Cerebellar cortex (tissue), 1 donor: Measurements from ENCODE around the gene MRNIP.
A peak's percentile ranks its signal among the peaks of the same experiment; 100 is the strongest.

Experiments
- DNase-seq: peaks from one replicate; pipeline ENCODE4 v3.0.0-alpha.2; 2015; ENCODE audit warnings: low spot score

The MRNIP gene

DNA sequence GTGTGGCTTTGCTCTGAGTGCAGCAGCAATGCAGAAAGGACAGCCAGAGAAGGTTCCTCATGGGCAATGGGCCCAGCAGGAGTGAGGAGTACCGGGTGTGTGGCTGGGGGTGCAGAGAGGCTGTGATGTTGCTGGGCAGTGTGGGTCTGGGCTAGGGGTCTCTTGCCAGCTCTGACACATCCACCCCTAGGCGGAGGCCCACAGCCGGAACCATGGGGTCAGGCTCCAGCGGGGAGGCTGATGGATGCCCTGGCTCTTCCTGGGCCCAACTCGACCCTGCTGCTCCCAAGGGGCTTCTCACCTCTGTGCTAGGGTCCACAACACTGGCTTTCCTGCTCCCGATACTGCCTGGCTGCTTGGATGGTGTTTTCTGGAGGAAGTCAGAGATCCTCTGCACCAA, 29.2 kb upstream of the MRNIP start:
- DNase-seq: no peak

DNA sequence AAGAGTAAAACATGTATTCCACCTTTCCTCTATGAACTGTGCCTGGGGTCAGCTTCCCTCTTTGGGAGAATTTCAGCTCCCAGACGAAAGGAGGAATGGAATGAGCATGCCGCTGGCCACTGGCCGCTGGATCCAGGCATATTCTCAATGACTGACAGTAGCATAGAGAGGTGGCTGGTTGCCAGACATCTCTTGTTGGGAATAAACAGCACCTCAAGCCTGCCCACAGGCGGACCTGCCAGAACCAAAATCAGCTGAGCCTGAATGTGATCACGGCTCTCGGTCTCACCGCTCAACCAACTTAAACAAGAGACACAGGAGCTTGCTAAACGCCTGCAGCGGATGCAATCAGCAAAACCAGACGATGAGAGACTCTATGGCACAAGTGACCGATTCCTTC, 28.5 kb upstream of the MRNIP start:
- no peak for DNase-seq

DNA sequence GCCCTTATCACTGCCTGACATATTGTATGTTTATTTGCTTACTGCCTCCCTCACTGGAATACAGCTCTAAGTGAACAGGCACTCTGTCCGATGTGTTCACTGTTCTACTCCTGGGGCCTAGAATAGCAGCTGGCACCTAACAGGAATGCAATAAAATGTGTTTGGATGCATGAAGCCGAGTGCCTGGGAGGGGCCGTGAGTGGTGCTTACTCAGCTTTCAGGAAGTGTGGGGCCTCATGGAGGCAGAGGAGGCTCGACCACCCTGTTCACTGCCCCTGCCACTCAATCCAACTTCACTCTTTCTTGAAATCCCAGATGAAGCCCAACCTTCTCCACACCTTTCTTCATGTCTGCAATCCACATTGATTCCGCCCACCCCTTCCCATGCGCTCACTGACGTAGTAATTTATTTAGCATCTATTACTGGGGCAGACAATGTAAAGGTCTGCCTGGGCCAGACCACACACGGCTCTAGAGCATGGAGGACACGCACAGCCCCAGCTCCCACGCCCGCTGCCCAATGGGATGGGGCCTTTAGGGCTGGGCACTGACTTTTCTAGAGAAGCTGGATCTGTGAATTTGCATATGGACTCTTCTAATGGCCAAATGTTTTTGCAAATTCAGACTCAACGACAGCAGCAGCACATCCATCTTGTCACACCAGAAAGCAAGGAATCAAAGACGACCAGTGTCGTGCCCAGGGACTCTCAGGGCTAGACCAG, 27.7 kb upstream of the MRNIP start:
- DNase-seq: no peak

DNA sequence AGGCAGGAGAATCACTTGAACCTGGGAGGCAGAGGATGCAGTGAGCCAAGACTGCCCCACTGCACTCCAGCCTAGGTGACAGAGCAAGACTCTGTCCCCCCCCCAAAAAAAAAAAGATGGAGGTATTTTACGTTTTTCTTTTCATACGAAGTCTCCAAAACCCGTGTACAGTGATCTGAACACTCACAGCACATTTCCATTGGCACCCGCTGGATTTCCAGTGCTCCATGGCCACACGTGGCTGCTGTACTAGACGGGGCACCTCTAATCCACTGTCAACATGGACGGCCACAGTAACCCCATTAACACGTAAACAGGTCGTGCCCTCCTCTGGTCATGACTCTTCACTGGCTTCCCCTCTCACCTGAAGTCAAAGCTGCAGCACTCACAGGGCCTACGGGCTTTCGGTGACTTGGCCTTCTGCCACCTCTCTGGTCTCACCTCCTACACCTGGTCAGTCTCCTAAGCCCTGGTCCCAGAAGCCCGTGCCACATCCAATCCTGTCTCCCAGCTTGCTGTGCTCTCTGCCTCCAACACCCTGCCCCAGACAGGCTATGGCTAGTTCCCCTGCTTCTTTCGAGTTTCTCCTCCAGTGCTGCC, 27.0 kb upstream of the MRNIP start:
- DNase-seq: no peak

DNA sequence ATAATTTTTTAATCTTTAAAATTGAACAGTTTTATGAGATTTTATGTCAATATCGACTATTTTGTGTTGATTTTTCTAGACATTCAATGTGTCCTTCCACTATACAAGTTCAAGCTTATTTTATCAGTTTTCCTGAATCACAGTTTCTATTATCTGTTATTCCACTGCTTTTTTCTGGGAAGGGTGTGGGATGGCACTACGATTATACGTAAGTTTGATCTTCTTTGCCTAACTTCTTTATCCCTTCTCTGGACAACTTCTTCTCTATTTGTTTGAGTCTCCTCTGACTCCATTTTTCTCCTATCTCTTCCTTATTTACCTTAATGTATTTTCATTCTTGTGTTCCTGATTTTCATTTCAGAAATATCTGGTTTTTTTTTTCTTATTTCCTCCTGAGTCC, 24.5 kb upstream of the MRNIP start:
- DNase-seq: no peak

DNA sequence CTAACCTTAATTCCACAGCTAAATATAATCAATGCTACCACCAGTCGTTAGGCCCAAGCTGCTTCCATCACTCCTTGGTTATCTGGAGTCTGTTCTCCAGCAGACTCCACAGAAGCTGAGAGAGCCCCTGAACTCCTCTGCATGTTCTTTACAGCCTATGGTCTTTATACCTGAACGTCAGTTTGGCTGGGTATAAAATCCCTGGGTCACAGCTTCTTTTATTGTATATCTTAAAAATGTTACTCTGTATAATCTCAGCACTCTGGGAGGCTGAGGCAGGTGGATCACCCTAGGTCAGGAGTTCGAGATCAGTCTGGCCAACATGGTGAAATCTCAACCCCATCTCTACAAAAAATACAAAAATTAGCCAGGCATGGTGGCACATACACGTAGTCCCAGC, 23.7 kb upstream of the MRNIP start:
- DNase-seq: no peak

DNA sequence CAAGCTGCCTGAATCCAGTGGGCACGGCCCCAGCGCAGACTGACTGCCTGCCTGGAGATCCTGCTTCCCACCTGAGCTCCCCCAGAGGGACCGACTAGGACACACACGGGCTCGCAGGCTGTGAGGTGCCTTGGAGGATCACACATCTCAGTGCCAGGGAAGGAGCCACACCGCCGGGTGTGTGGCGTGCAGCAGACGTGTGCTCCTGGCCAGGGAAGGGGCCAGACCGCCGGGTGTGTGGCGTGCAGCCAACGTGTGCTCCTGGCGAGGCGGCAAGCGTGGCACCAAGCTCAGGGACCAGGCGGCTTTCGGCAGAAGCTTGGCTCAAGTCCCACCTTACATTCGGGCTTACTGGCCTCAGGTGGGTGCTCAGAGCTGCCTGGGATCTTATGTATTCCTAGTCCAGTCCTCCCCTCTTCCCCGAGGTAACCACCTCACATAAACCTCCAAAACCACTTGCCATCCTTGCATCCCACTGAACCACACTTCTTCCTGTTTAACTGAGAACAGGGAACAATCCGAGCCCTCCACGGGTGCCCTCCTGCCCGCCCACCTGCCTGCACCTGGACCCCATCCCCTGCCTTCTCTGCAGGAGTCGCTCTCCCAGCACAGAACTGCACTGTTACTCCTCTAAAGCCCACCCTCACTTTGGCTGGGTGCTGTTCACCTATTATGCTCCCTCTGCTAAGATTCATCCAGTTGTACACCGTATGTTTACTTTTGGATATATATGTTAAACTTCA, 22.4 kb upstream of the MRNIP start:
- peak; percentile 49 for DNase-seq

DNA sequence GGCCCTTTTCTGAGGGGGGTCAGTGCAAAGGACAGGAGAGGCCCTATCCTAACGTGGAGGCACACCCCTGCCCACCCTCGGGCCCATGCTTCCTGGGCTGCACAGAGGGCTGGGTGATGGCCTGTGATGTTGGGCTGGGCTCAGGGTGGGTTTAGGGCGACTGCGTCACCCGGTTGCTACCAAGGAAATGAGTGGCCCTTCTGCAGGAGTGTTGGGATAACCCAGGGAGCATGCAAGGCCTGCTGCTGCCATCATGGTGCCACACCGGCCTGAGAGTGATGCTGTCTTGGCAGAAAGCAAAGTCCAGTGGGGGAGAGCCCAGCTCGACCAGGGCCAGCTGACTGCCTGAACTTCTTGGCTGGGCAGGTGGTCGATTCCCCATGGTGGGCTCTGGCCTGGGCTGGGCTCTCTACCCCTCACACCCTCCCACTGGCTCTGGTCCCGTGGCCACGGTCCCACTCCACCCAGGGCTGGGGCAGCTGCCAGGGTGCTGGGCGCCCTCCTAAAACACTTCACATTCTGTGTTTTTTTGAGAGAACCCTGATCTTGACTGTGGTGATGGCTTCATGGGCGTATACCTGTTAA, 21.5 kb upstream of the MRNIP start:
- no peak for DNase-seq

DNA sequence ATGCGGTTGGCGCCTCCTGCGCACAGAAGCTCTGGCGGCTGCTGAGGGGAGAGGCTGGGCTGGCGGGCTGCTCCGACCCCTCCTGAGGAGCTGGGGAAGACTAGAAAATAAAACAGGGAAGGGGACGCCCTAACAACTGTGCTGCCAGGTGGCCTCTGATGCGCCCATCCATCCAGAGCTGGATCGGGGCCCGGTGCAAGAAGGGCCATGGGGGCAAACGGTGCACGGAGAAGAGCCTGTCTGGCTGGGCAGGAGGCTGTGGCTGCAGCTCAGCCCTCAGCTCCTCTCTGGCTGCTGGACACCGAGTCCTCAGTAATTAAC, 21.0 kb upstream of the MRNIP start:
- DNase-seq: peak; percentile 37

DNA sequence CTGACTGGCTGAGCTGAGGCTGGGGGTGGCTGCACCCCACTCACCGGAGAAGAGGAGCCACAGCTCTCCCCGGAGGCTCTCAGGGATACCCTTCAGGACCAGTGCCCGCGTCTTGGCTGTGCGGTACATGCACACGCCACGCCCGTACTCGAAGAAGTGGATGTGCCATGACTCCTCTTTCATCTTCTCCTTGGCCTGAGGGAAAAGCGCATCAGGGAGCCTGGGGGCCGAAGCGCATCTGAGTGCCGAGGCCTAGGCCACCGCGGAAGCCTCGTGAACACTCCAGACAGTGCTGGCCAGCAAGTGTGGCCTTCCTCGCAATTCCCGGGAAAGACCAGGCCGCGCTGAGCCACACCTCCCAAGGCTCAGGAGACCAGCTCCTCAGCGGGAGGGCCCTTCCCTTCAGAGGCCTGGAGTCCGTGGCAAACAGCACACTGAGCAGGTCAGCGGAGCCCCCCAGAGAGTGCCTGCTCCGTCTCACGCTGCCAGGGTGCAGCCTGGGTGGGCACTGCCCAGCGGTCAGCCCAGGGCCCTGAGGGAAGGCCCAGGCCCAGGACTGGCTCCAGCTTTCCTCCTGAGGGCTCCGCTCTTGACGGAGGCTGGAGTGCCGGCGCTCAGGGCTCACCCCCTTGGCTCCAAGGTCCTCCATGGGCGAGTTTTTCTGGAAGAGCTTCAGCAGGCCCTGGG, 20.5 kb upstream of the MRNIP start:
- no peak for DNase-seq

DNA sequence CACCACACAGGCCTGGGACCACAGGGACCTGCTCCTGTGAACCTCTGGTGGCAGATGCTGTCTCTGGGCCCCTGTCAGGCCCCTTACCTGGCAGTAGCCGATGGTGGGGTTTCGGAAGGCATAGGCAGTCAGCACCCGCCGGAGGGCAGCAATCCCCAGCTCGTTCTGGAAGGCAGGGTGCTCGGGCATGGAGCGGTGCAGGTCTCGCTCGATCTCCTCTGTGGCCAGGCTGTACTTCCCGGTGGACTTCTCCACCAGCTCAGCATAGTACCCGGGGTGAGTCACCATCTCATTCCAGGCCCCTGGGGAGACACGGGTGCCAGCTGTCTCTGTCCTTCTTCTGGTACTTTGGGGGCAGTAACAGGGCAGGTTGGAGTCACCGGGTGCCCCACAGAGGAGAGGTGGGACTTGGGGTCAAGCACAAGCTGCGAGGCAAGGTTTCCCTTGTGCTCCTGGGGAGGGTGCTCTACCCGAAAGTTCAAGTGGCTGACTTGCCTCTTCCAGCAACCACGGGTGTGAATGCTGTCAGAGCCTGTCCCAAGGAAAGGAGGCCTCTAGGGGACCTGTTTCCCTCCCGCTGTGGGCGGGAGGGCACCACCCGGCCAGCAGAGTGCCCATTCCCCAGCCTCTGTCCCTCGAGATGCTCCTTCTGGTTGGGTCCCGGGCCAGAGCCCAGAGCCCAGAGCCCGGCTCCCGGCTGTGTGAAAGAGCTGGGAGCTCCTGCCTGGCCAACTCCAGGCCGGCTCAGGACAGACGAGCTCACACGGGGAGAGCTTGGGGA, 19.8 kb upstream of the MRNIP start:
- no peak for DNase-seq

DNA sequence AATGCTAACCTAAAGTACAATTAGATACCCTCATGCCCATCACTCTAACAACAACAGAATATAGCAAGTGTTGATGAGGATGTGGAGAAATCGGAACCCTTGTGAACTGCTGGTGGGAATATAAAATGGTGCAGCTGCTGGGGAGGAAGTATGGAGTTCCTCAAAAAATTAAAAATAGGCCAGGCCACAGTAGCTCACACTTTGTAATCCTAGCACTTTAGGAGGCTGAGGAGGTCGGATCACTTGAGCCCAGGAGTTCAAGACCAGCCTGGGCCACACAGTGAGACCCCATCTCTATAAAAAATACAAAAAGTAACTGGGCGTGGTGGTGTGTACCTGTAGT, 18.0 kb upstream of the MRNIP start:
- no peak for DNase-seq

DNA sequence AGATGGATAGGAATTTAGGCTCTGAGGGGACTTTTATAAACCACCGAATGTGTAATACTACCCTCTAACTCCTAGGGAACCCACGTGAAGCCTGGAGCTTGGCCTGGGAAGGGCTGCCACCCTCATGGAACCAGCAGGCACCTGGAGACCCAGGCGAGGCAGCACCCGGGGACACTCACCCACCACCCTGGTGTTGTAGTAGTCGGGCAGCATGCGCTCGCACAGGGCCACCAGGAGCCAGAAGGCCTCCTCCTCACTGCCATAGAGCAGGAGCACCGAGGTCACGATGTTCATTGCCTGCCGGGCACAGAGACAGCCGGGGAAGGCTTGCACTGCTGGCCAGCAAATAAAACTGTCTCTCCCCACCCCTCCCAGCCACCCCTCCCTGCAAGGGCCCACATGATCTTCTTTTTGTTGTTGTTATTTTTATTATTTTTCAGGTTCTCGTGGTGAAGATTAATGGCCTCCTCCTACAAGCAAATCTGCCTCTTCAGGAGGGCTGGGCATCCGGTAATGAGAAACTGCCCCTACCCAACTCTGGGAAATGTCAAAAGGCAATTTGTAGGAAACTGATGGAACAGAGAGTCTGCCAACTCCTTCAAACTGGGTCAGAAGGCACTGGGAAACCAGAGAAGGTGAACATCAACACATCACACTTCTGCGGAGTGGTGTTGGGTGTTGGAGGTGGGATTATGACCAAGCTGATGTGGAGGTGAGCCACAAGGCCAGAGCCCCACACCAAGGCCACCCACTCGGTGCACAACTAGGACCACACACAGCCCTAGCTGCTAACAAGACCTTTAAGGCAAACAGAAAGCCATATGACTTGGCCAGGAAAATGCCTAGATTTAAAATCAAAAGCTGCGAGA, 17.4 kb upstream of the MRNIP start:
- no peak for DNase-seq

DNA sequence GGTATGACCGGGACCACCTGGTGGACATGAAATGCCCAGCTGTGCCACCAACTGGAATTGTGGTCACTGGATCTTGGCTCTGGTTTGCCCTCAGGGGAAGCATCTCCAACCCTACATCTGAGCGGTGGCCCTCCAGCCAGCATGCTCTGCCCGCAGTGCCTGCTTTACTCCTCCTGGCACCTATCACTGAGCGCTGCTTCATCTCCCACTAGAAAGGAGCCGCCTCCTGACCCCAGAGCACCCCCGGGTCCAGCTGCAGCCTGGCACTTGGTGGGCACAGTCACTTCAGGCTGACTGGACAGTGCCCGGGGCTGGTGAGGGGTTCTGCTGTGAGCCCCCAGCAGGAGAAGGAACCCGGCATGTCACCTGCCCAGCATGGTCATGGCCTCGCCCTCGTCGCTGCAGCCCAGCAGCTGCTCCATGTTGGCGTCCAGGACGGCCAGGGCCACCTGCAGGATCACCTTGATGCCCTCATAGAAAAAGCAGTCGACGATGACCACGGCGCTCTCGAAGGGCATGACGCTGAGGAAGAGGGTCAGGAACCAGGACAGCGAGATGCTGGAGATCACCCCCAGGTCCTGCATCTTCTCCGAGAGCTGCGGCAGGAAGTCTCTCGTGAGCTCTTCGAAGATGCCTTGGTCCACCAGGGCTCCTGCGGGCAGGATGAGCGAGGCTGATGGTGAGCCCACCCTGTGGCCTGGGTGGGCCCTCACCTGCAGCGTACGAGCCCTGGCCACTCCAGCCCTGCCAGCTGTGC, 16.1 kb upstream of the MRNIP start:
- no peak for DNase-seq

DNA sequence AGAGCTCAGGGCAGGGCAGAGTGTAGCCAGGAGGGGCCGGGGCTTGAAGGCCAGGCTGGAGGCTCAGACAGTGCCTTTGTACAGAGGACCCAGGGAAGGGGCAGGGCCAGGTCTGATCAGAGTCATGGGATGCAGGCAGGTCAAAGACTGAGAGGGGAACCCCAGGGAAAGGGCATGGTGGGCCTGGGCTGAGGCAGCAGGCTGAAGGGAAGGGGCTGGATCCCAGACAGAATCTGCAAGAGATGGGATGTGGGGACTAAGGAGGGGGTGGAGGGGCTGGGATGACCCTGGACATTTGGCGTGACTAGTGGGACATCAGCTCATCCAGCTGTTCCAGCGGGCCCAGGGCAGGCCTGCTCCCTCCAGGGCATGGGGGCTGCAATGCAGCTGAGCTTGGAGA, 15.5 kb upstream of the MRNIP start:
- no peak for DNase-seq

DNA sequence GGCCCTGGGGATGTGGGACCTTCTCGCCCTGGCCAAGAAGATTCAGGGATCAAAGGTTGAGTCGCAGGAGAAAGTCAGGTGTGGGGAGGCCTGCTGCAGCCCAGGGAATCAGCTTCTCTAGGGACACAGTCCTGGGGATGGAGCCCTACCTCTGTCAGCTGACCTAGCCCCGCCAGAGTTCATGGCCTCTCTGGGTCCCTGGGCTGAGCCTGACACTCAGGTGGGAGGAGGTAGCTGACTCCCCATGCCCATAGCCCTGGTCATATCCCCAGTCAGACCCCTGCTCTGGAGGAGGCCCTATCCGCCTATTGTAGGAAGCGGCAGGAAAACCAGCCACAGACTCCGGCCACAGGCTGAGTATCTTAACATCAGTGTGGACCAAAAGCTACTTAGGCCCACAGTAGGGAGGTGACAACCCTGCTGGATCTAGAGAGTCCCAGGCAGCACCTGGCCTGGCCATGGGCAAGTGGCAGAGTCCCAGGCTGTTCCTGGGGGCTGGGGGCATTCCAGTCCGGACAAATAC, 15.0 kb upstream of the MRNIP start:
- no peak for DNase-seq

DNA sequence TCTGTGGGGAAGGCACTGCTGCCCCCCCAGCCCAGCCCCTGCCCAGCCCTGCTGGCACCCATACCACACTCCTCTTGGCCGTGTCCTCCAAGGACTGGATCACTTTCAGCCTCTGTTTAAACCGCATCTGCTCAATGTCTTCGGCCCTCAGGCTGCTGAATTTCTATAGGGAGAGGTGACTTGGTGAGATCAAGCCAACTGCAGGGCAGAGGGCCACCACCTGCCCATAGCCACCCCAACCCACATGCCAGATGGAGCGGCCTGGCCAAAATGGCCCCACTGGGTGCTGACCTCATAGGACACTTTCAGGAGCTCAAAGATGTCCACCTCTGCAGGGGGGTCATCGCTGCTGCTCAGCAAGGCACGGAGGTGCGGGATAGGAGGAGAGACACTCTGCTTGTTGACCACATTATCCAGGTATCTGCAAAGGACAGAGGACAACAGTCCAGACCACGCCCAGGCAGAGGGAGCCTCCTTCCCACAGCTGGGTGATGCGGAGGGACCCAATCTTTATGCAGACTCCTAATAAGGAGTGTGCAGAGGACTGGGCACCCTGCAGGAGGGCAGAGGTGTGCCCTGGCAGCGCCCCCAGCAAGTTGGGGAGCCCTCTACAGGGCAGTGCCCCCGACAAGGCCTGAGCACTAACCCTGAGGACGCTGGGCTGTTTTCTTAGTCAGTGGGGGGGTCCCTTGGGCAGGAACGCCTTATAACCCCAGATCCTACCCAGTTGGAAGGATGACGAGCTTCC, 14.4 kb upstream of the MRNIP start:
- no peak for DNase-seq

DNA sequence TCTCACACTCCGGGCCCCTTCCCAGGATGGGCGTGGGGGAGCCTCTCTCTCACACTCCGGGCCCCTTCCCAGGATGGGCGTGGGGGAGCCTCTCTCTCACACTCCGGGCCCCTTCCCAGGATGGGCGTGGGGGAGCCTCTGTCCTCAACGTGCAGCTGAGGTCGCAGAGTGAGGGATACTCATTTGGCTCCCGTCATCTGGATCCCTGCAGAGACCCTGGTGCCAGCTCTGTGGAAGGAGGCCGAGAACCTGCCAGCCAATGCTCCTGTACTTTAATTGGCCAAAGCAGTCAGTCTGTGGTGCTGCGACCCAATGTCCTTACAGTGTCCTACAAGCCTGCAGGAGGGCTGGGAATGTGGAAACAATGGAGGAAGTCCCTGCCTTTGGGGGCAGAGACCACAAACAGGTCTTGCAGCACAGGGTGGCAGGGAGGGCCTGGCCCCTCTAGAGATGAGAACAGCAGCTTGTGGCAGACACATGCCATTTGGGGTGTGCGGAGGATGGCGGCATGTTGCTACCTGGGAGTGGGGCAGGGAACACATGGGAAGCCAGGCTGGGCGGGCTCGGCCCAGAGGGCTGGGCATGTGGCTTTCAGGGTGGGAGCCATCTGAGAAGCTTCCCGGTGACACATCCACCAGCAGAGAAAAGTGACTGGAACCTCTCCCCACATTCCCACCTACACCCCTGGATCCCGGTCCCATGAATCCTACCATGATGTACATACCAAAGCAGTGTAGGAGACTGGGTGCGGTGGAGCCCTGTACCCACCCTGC, 13.6 kb upstream of the MRNIP start:
- DNase-seq: no peak
